ENCODE measurements around the gene CDS2. TPM values are rescaled to one million over a fixed set of nuclear protein-coding genes. Genes with fewer than 3 reads are reported as not detected.

CDS2 gene
- total and polyA plus RNA-seq, 2 of the 13 experiments (the other 11 are each of a cell fraction or from before 2014, with no cell fraction given), result 81.3 to 153 TPM

GRCh38 chr20:5118220-5119142, 8.3 kb upstream of the CDS2 start:
- peaks cover 19% of the 10 kb centered on the region for H4K20me1 ChIP-seq (ENCODE audit: insufficient read depth, low read length)
- H3K36me3 ChIP-seq (replicated peaks in 1 of 2; ENCODE audit: control insufficient read depth in 1 of 2, insufficient read depth in 2 of 2, low read length in 2 of 2), result peaks cover 6 to 45% of the 10 kb centered on the region in 2 experiments
- intact Hi-C loops (cut with micrococcal nuclease; ENCODE audit: unreplicated experiment) (no loop called here), in situ Hi-C loops (cut with HindIII; ENCODE audit: extremely low pct_ligation_motif_present, low pct_unique_long_range_greater_than_20kb) (no loop called here)
- no peak overlapping the region for H2AFZ ChIP-seq (ENCODE audit: low read length)
- peaks cover 62% of the 10 kb centered on the region for H3K4me1 ChIP-seq (ENCODE audit: insufficient read depth, low read length)
- peak; percentile 40 for FAIRE-seq
- peak overlapping the region; percentile 86 for H3K27ac ChIP-seq (ENCODE audit: extremely low read length, insufficient read depth, low read length)
- H3K79me2 ChIP-seq (ENCODE audit: insufficient read depth, low read length), result peaks cover 41% of the 10 kb centered on the region
- peak overlapping the region; percentile 98 for H3K4me2 ChIP-seq (ENCODE audit: low read depth, low read length)
- ChIA-PET CTCF (ENCODE audit: low intra/inter-chr PET ratio, low total read pairs) (no interaction called here), POLR2A (interaction anchor here (0.9 to 3.0 kb wide), 10 partner anchors 15 to 359 kb away, joined by 3 to 15 read pairs (median 4); no protein-coding TSS in a partner anchor)
- no peak for ATAC-seq
- H3K9ac ChIP-seq (ENCODE audit: insufficient read depth, low read depth, low read length), result peak overlapping the region; percentile 85
- no peaks in the 10 kb centered on the region; a peak in 1 of 5 replicates for H3K27me3 ChIP-seq (ENCODE audit: control insufficient read depth in 1 of 2, insufficient read depth in 2 of 2, low read length in 2 of 2)
- WGBS (ENCODE audit: low lambda C conversion rate), result 2% methylated on average over 23 of the region's 23 CpGs
- no TSS peak for BruUV-seq (replicated peaks)
- peak overlapping the region; percentile 74 to 92 (median 82) for H3K4me3 ChIP-seq (replicated peaks in 1 of 3; ENCODE audit: insufficient read depth in 1 of 3, low read depth in 2 of 3, low read length in 3 of 3)
- no peak for DNase-seq (ENCODE audit: low spot score)
- H3K9me3 ChIP-seq (ENCODE audit: low read length), result no peaks in the 10 kb centered on the region
- TF ChIP-seq ZBTB25 (CRISPR knock-in tag; IDR thresholded peaks at IDR 0.05) (peak; percentile 19; the same call in 1 of the 2 replicates), FOXA1 (IDR thresholded peaks at IDR 0.05) (no peak), FOXA1 (CRISPR knock-in tag; IDR thresholded peaks at IDR 0.05) (peak; percentile 15; the same call in 1 of the 2 replicates), FOXA3 (CRISPR knock-in tag; IDR thresholded peaks at IDR 0.05) (peak; percentile 51), MTA1 (CRISPR knock-in tag; IDR thresholded peaks at IDR 0.05; ENCODE audit: borderline replicate concordance) (no peak), CREB1 (IDR thresholded peaks at IDR 0.05) (no peak), CREB1 (CRISPR knock-in tag; IDR thresholded peaks at IDR 0.05) (no peak), ZSCAN12 (CRISPR knock-in tag; IDR thresholded peaks at IDR 0.05) (0 out of 2 replicates have a peak, but pooled peaks have one; percentile 57), SAP130 (CRISPR knock-in tag; IDR thresholded peaks at IDR 0.05; ENCODE audit: low read depth) (peak; percentile 67), LBX2 (CRISPR knock-in tag; IDR thresholded peaks at IDR 0.05; ENCODE audit: borderline replicate concordance) (no peak), MLLT10 (CRISPR knock-in tag; IDR thresholded peaks at IDR 0.05) (peak; percentile 17), ZNF33A (CRISPR knock-in tag; IDR thresholded peaks at IDR 0.05; ENCODE audit: borderline replicate concordance) (0 out of 2 replicates have a peak, but pooled peaks have one; percentile 11), ZNF44 (CRISPR knock-in tag; IDR thresholded peaks at IDR 0.05) (0 out of 2 replicates have a peak, but pooled peaks have one; percentile 1), AHR (CRISPR knock-in tag; IDR thresholded peaks at IDR 0.05) (peak; percentile 74; the same call in 1 of the 2 replicates), ZNF333 (CRISPR knock-in tag; IDR thresholded peaks at IDR 0.05; ENCODE audit: borderline replicate concordance) (no peak), FOXJ3 (CRISPR knock-in tag; IDR thresholded peaks at IDR 0.05; ENCODE audit: borderline replicate concordance) (0 out of 2 replicates have a peak, but pooled peaks have one; percentile 17), TGIF2 (CRISPR knock-in tag; IDR thresholded peaks at IDR 0.05) (0 out of 2 replicates have a peak, but pooled peaks have one; percentile 51), RBM22 (optimal IDR thresholded peaks at IDR 0.05; ENCODE audit: low read length) (peak; percentile 50)
- TF ChIP-seq, protein P1, sequence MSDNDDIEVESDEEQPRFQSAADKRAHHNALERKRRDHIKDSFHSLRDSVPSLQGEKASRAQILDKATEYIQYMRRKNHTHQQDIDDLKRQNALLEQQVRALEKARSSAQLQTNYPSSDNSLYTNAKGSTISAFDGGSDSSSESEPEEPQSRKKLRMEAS (IDR thresholded peaks at IDR 0.05), result 0 out of 2 replicates have a peak, but pooled peaks have one; percentile 27
- TF ChIP-seq, protein P2, sequence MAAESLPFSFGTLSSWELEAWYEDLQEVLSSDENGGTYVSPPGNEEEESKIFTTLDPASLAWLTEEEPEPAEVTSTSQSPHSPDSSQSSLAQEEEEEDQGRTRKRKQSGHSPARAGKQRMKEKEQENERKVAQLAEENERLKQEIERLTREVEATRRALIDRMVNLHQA (CRISPR knock-in tag; IDR thresholded peaks at IDR 0.05), result no peak
- TF ChIP-seq, protein P3, sequence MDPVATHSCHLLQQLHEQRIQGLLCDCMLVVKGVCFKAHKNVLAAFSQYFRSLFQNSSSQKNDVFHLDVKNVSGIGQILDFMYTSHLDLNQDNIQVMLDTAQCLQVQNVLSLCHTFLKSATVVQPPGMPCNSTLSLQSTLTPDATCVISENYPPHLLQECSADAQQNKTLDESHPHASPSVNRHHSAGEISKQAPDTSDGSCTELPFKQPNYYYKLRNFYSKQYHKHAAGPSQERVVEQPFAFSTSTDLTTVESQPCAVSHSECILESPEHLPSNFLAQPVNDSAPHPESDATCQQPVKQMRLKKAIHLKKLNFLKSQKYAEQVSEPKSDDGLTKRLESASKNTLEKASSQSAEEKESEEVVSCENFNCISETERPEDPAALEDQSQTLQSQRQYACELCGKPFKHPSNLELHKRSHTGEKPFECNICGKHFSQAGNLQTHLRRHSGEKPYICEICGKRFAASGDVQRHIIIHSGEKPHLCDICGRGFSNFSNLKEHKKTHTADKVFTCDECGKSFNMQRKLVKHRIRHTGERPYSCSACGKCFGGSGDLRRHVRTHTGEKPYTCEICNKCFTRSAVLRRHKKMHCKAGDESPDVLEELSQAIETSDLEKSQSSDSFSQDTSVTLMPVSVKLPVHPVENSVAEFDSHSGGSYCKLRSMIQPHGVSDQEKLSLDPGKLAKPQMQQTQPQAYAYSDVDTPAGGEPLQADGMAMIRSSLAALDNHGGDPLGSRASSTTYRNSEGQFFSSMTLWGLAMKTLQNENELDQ (CRISPR knock-in tag; IDR thresholded peaks at IDR 0.05; ENCODE audit: borderline replicate concordance), result no peak

All from HepG2 (cell line).